SK-N-SH treated with all-trans-retinoic acid at 6 μM for 48 hours (cell line): ENCODE measurements around the gene HHATL.

Source experiments
- ZFP30 ChIP-seq: fragments of 450-650 bp; formaldehyde crosslinking; IDR thresholded peaks from 2 replicates; pipeline ENCODE4 v1.5.0; 2022; ENCODE audit warnings: mild to moderate bottlenecking, moderate library complexity
- ZNF70 ChIP-seq: fragments of 450-650 bp; formaldehyde crosslinking; IDR thresholded peaks from 2 replicates; pipeline ENCODE4 v1.5.0; 2020; ENCODE audit warnings: mild to moderate bottlenecking, moderate library complexity

DNA sequence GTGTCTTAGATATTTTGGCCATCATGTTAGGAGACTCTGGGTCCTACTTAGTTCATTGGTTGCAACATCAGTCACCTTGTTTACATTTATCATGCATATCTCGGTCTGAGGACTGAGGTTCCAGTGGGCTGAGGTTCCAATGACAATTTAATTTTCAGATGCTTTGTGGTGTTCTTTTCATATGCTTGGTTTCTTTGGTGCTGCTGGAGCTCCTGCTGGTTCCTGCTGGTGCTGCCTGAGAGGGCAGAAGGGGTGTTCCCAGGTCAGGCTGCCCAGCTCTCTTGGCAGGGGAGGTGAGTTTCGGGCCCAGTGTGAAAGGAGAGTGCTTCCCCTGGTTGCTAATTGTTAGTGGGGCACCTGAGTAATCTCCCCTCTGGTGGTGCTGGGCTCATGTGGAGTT, 24.2 kb downstream of the HHATL start:
- TF ChIP-seq ZNF70, result no peak
- no peak for TF ChIP-seq ZFP30 (CRISPR knock-in tag)
